DOHH2 (cell line): ENCODE measurements around the gene ERVFRD-1.

ENCODE experiments used
- EZH2phosphoT487 ChIP-seq: fragments of 200-600 bp; sonication (generic); IDR thresholded peaks from 2 replicates; pipeline ENCODE4 v1.6.1; 2017; ENCODE audit warnings: borderline replicate concordance, mild to moderate bottlenecking, antibody characterized with exemption, low read length, moderate library complexity, mixed read lengths
- TF ChIP-seq, protein P1 (sequence below): fragments of 200-600 bp; sonication (generic); IDR thresholded peaks from one replicate; pipeline ENCODE4 v1.5.1; 2014; ENCODE audit warnings: antibody characterized with exemption, mild to moderate bottlenecking, low read depth, low read length; ENCODE audit not compliant: poor library complexity, severe bottlenecking

DNA sequence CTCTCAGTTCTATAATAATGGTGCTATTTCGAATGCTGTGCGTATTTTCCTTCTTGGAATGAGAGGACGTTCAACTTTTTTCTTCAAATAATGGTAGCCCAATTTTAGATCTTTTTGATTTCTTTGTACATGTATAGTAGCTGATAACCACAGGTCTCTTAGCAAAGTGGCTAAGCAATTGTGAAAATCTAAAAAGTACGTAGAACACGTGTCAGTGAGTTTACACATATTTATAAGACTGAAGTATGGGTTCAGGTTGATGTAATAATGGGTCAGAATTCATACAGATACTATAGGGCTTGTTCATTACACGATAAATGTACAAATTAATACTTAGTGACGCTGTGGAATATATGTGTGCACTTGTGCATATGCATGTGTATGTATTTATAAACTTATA is 16.6 kb downstream of the ERVFRD-1 start:
- TF ChIP-seq, protein P1, sequence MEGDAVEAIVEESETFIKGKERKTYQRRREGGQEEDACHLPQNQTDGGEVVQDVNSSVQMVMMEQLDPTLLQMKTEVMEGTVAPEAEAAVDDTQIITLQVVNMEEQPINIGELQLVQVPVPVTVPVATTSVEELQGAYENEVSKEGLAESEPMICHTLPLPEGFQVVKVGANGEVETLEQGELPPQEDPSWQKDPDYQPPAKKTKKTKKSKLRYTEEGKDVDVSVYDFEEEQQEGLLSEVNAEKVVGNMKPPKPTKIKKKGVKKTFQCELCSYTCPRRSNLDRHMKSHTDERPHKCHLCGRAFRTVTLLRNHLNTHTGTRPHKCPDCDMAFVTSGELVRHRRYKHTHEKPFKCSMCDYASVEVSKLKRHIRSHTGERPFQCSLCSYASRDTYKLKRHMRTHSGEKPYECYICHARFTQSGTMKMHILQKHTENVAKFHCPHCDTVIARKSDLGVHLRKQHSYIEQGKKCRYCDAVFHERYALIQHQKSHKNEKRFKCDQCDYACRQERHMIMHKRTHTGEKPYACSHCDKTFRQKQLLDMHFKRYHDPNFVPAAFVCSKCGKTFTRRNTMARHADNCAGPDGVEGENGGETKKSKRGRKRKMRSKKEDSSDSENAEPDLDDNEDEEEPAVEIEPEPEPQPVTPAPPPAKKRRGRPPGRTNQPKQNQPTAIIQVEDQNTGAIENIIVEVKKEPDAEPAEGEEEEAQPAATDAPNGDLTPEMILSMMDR, result no peak
- no peak for TF ChIP-seq EZH2phosphoT487
